Heart right ventricle (tissue), 16 donors: Measurements from ENCODE around the gene HTR3A. TPM values are rescaled to one million over a fixed set of nuclear protein-coding genes. Genes with fewer than 3 reads are reported as not detected.

Source experiments
- ATAC-seq, 8 donors: fragments of 200-7000 bp; cut with Tn5 transposase; one replicate each; pipeline ENCODE4 v1.9.1; 2020; ENCODE audit warnings: mild to moderate bottlenecking in 8 of 8, moderate library complexity in 8 of 8, moderate number of reproducible peaks in 1 of 8
- DNase-seq, 2 donors: peaks; one replicate each; pipeline ENCODE4 v3.0.0-alpha.2; 2020
- H3K27ac ChIP-seq, 10 donors: fragments of 200-600 bp; sonication (generic) in 2 of 10; one replicate each; pipeline versions ENCODE4 v1.5.0 to v1.8.0; 2020 to 2022; ENCODE audit warnings: mild to moderate bottlenecking in 3 of 10
- H3K27me3 ChIP-seq, 7 donors: fragments of 200-600 bp; one replicate each; pipeline ENCODE4 v1.8.0; 2021 to 2022; ENCODE audit warnings: mild to moderate bottlenecking in 2 of 7
- H3K36me3 ChIP-seq, 9 donors: fragments of 200-600 bp; sonication (generic) in 1 of 9; one replicate each; pipeline versions ENCODE4 v1.5.0 to v1.8.0; 2020 to 2022; ENCODE audit warnings: mild to moderate bottlenecking in 2 of 9
- H3K4me1 ChIP-seq, 9 donors: fragments of 200-600 bp; sonication (generic) in 1 of 9; one replicate each; pipeline versions ENCODE4 v1.5.0 to v1.8.0; 2020 to 2022; ENCODE audit warnings: mild to moderate bottlenecking in 4 of 9
- H3K4me3 ChIP-seq, 10 donors: fragments of 200-600 bp; sonication (generic) in 2 of 10; one replicate each; pipeline versions ENCODE4 v1.5.0 to v1.8.0; 2020 to 2022; ENCODE audit warnings: mild to moderate bottlenecking in 7 of 10, moderate library complexity in 2 of 10
- H3K9me3 ChIP-seq, 11 donors: fragments of 200-600 bp in 10 of 11; sonication (generic) in 2 of 11; one replicate each; pipeline versions ENCODE4 v1.5.0 to v1.8.0; 2013 to 2022; ENCODE audit warnings: mild to moderate bottlenecking in 2 of 11, control low read depth in 1 of 11, moderate library complexity in 1 of 11
- WGBS, 2 donors: extraction: QIAGEN DNeasy Blood & Tissue Kit; methylation state at CpG; one replicate each; pipeline ENCODE4 v1.1.7; 2013; ENCODE audit warnings: inconsistent platforms in 1 of 2; 5-methylcytosine and 5-hydroxymethylcytosine counted together
- intact Hi-C, 10 donors: fragments of 100-400 bp; cut with DNase I; formaldehyde crosslinking; loops; one replicate each; pipeline versions ENCODE4 v1.11.1 to v1.14.2; 2022
- polyA plus RNA-seq, 2 donors: library from polyadenylated mRNA; stranded (reverse); fragments of 200-250 nt; gene quantifications; one replicate each; pipeline ENCODE4 v1.2.3, GENCODE V29; 2013
- total RNA-seq, 10 donors: library from RNA; stranded (reverse); fragmentation: NEBNext Ultra II Directional in 3 of 10; extraction: Animal tissue kit (Norgen Biotek cat#: 25700) in 3 of 10; gene quantifications; one replicate each; pipeline versions ENCODE4 v1.2.1 to v1.2.4, GENCODE V29; 2021 to 2023
- TF ChIP-seq, protein P1 (sequence below), 9 donors: fragments of 200-600 bp; sonication (generic) in 2 of 9; IDR thresholded peaks; one replicate each; pipeline versions ENCODE4 v1.5.0 to v1.8.0; 2021 to 2022; ENCODE audit warnings: antibody characterized with exemption in 9 of 9, mild to moderate bottlenecking in 5 of 9, moderate library complexity in 1 of 9
- donor health status: Arrhythmogenic right ventricular cardiomyopathy.
- donor health status: ischemic (EF 13 %, LVEDD 7.1; RV severe dilation, severe dysfunction).
- donor health status: healthy with polysubstance abuse.
- donor health status: DM: no; HTN: yes; CAD: no.
- donor health status: DM: no; HTN: no; CAD: no.
- donor health status: ischemic (EF 25% LVEDD 6.9; RV normal size, moderate dysfunction).
- donor health status: ischemic (EF 25% LVEDD 5.7; RV mildly dilated, moderate dysfunction).
- donor health status: healthy.
- donor health status: DM: yes; HTN: yes; CAD: no.
- donor health status: Ischemic cardiomyopathy.
- donor health status: ischemic (EF 35%, LVEDD 5.7; RV mildly dilated, moderate dysfunction).
- donor health status: nonischemic (EF 11% LVEDD 7.7; RV severe dilation, severe dysfunction).
- donor health status: DM: yes; HTN: yes; CAD: no.
- donor health status: PGD.
- donor health status: ischemic (EF 29% LVEDD 5.4; RV normal size, mild dysfunction).
- donor health status: nonischemic (EF 23%, LVEDD 6.1; RV moderate dilation, normal function).

HTR3A gene
- total and polyA plus RNA-seq, 12 donors = 0.07 to 0.16 TPM; not detected in 10

- intact Hi-C loops = loop anchor here (1.0 to 10.0 kb wide), 13 partner anchors 16 to 225 kb away; partner anchors contain the start of gene ZBTB16 (in 1 of the 10)
- TF ChIP-seq, protein P1, sequence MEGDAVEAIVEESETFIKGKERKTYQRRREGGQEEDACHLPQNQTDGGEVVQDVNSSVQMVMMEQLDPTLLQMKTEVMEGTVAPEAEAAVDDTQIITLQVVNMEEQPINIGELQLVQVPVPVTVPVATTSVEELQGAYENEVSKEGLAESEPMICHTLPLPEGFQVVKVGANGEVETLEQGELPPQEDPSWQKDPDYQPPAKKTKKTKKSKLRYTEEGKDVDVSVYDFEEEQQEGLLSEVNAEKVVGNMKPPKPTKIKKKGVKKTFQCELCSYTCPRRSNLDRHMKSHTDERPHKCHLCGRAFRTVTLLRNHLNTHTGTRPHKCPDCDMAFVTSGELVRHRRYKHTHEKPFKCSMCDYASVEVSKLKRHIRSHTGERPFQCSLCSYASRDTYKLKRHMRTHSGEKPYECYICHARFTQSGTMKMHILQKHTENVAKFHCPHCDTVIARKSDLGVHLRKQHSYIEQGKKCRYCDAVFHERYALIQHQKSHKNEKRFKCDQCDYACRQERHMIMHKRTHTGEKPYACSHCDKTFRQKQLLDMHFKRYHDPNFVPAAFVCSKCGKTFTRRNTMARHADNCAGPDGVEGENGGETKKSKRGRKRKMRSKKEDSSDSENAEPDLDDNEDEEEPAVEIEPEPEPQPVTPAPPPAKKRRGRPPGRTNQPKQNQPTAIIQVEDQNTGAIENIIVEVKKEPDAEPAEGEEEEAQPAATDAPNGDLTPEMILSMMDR (IDR thresholded peaks at IDR 0.05) = no peak
- H3K27ac ChIP-seq = peak overlapping the region in 9 of 10 donors; percentile 23 to 80 (median 67)
- 97 to 99% methylated on average over 3 of the region's 3 CpGs for WGBS, 2 donors
- peak in 1 of 8 donors; percentile 1 for ATAC-seq
- no peak overlapping the region for H3K4me3 ChIP-seq
- no peak for DNase-seq
- H3K36me3 ChIP-seq = no peaks in the 10 kb centered on the region
- H3K4me1 ChIP-seq = peaks cover 0 to 20% (median 13%) of the 10 kb centered on the region in 9 donors
- H3K9me3 ChIP-seq = no peaks in the 10 kb centered on the region
- no peaks in the 10 kb centered on the region for H3K27me3 ChIP-seq
These were observed 62.0 kb downstream of the HTR3A start for GRCh38 chr11:114036958-114037357.

DNA sequence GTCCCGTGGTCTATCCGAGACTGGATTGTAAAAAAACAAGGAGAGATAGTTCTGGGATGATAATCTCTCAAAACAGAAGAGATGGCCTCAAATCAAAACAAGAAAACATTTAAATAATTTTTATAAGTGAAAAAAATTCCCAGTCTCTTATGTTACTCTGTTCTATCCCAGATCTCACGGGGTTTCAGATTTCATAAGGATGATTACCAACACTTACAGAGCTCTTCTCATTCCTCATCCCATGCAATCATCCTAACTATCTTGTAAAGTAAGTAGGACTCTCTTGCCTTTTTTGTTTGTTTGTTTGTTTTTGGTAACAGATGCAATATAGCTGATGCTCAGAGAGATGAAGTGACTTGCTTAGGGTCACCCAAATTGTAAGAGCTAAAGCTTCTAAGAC, 64.6 kb downstream of the HTR3A start:
- intact Hi-C loops = loop anchor here in 5 of 10 donors (5.0 to 10.0 kb wide), 5 partner anchors 73 to 223 kb away; no protein-coding TSS in a partner anchor
- TF ChIP-seq, protein P1 (IDR thresholded peaks at IDR 0.05) = no peak
- ATAC-seq (no peak), DNase-seq (no peak)
- Histone ChIP-seq H3K27ac (no peak overlapping the region), H3K36me3 (no peaks in the 10 kb centered on the region), H3K4me1 (peaks cover 0 to 26% (median 21%) of the 10 kb centered on the region in 9 donors), H3K9me3 (peaks cover 0 to 11% (median 0%) of the 10 kb centered on the region in 11 donors), H3K27me3 (no peaks in the 10 kb centered on the region), H3K4me3 (no peak overlapping the region)
- 88 to 94% methylated on average over 3 of the region's 3 CpGs for WGBS, 2 donors

Other genes with a start within 250 kb of the HTR3A start
- gene ZW10, start 201.4 kb upstream of the HTR3A start, total RNA-seq = 10 to 100 TPM in 2 of 10 donors, 1 to 10 TPM in 8; 7.5 to 11.4 (median 9.3) TPM
- 1 to 10 TPM; 2.2 to 6.9 TPM for gene ZW10, start 201.4 kb upstream of the HTR3A start, polyA plus RNA-seq
- gene CLDN25, start 195.3 kb upstream of the HTR3A start, total RNA-seq = not detected
- gene CLDN25, start 195.3 kb upstream of the HTR3A start, polyA plus RNA-seq = not detected
- gene USP28, start 99.5 kb upstream of the HTR3A start, total RNA-seq = 100 to 1,000 TPM in 9 of 10 donors, 10 to 100 TPM in 1; 72.2 to 174 (median 136) TPM
- gene USP28, start 99.5 kb upstream of the HTR3A start, polyA plus RNA-seq = 10 to 100 TPM; 29.2 to 43.9 TPM
- not detected for gene HTR3B, start 70.3 kb upstream of the HTR3A start, total RNA-seq
- not detected for gene HTR3B, start 70.3 kb upstream of the HTR3A start, polyA plus RNA-seq
- 100 to 1,000 TPM in 1 of 10 donors, 10 to 100 TPM in 9; 18.3 to 108 (median 72.9) TPM for gene ZBTB16, start 84.6 kb downstream of the HTR3A start, total RNA-seq
- 10 to 100 TPM; 21.1 to 39.6 TPM for gene ZBTB16, start 84.6 kb downstream of the HTR3A start, polyA plus RNA-seq